ENCODE results near the gene CACNA1S. TPM values are rescaled to one million over a fixed set of nuclear protein-coding genes. Genes with fewer than 3 reads are reported as not detected.

CACNA1S gene
- total RNA-seq, 1 experiment from 2014 or later = not detected

GRCh38 chr1:201110138-201110537 is 2.1 kb downstream of the CACNA1S start:
- Histone ChIP-seq H3K23me2 (ENCODE audit: insufficient read length, low read depth, low read length, poor library complexity, severe bottlenecking) (peaks cover 10% of the 10 kb centered on the region), H3K4me1 (ENCODE audit: insufficient read depth, low read length) (no peaks in the 10 kb centered on the region; the same call in 1 of the 2 replicates), H4K5ac (ENCODE audit: insufficient read length, low read depth, low read length) (no peak overlapping the region), H2AFZ (ENCODE audit: low read length) (no peak overlapping the region), H3K9ac (ENCODE audit: extremely low read depth, insufficient read length, low read length) (no peak overlapping the region), H3K79me2 (ENCODE audit: insufficient read depth, low read length) (no peaks in the 10 kb centered on the region), H2BK20ac (ENCODE audit: low read depth, low read length, poor library complexity, severe bottlenecking) (no peak overlapping the region), H3K9me3 (ENCODE audit: control insufficient read depth, low read depth, low read length) (no peaks in the 10 kb centered on the region), H3K56ac (ENCODE audit: insufficient read length, low read depth, low read length) (no peak overlapping the region), H2BK15ac (ENCODE audit: low read depth, low read length) (no peak overlapping the region), H3T11ph (ENCODE audit: low read length) (no peak overlapping the region), H3K27me3 (ENCODE audit: insufficient read depth, low read length) (peaks cover 2% of the 10 kb centered on the region; the same call in 1 of the 2 replicates), H4K8ac (replicated peaks; ENCODE audit: insufficient read length, low read depth, low read length) (no peak overlapping the region), H2BK5ac (ENCODE audit: insufficient read length, low read length) (no peak overlapping the region), H4K20me1 (ENCODE audit: control insufficient read depth, insufficient read depth, insufficient read length) (no peaks in the 10 kb centered on the region), H3K18ac (ENCODE audit: insufficient read length, low read depth, low read length) (no peak overlapping the region), H2AK5ac (ENCODE audit: insufficient read length, low read length) (no peak overlapping the region), H3K79me1 (ENCODE audit: insufficient read depth, low read depth, low read length, poor library complexity, severe bottlenecking) (no peaks in the 10 kb centered on the region), H3K27ac (ENCODE audit: insufficient read length, low read depth, low read length) (no peak overlapping the region), H2BK12ac (ENCODE audit: insufficient read length, low read depth, low read length) (no peak overlapping the region), H3K23ac (ENCODE audit: insufficient read length, low read depth, low read length) (no peak overlapping the region), H3K14ac (ENCODE audit: insufficient read depth, low read length) (no peak overlapping the region; the same call in 1 of the 2 replicates), H4K91ac (ENCODE audit: insufficient read length, low read depth, low read length) (no peak overlapping the region), H2BK120ac (ENCODE audit: low read depth, low read length, poor library complexity, severe bottlenecking) (no peak overlapping the region), H3K4ac (ENCODE audit: low read depth, low read length) (no peak overlapping the region), H3K4me2 (ENCODE audit: insufficient read depth, insufficient read length, low read length) (no peak overlapping the region)
- Mint-ChIP-seq H3K27ac (no peak overlapping the region; a peak in 1 of 7 replicates), H3K4me3 (no peak overlapping the region), H3K27me3 (ENCODE audit: low read depth) (peaks cover 27% of the 10 kb centered on the region), H3K36me3 (ENCODE audit: insufficient read depth in 1 of 3, low read depth in 3 of 3) (no peaks in the 10 kb centered on the region), H3K4me1 (peaks cover 14 to 28% of the 10 kb centered on the region in 2 experiments), H3K9me3 (no peaks in the 10 kb centered on the region)
- no CpG with 5 or more reads among the region's 10 CpGs for WGBS (ENCODE audit: extremely low coverage, insufficient read length, low lambda C conversion rate)
- DNase-seq = no peak
- TF ChIP-seq CTCF (conservative IDR thresholded peaks at IDR 0.05) = no peak

Data from H9 (cell line).